GM12874 (cell line): Measurements from ENCODE around the gene SDK1.

ENCODE experiments used
- TF ChIP-seq, protein P1 (sequence below): IDR thresholded peaks from 2 replicates; pipeline ENCODE4 v1.5.1; 2011; ENCODE audit warnings: low read depth, mild to moderate bottlenecking, control low read depth, low read length, moderate library complexity; ENCODE audit not compliant: insufficient read depth

The SDK1 gene

DNA sequence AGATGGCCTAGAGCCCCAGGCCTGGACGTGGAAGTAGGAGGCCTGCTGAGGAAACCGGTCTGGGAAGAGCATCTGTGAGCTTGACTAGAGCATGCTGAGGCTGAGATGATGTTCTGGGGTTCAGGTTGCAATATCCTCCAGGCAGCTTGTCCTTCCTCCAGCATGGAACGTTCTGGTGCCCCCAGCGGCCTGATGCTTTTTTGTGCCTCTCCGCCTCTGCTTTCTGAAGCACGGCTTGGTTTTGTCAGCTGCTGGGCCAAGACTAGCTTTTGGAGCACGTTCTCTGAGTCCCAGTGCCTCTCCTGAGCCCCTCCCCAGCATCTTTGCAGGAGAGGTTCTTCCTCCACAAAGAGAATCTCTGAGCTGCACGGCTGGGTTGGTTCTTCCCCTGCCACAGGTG is 699.1 kb downstream of the SDK1 start:
- TF ChIP-seq, protein P1, sequence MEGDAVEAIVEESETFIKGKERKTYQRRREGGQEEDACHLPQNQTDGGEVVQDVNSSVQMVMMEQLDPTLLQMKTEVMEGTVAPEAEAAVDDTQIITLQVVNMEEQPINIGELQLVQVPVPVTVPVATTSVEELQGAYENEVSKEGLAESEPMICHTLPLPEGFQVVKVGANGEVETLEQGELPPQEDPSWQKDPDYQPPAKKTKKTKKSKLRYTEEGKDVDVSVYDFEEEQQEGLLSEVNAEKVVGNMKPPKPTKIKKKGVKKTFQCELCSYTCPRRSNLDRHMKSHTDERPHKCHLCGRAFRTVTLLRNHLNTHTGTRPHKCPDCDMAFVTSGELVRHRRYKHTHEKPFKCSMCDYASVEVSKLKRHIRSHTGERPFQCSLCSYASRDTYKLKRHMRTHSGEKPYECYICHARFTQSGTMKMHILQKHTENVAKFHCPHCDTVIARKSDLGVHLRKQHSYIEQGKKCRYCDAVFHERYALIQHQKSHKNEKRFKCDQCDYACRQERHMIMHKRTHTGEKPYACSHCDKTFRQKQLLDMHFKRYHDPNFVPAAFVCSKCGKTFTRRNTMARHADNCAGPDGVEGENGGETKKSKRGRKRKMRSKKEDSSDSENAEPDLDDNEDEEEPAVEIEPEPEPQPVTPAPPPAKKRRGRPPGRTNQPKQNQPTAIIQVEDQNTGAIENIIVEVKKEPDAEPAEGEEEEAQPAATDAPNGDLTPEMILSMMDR = no peak

DNA sequence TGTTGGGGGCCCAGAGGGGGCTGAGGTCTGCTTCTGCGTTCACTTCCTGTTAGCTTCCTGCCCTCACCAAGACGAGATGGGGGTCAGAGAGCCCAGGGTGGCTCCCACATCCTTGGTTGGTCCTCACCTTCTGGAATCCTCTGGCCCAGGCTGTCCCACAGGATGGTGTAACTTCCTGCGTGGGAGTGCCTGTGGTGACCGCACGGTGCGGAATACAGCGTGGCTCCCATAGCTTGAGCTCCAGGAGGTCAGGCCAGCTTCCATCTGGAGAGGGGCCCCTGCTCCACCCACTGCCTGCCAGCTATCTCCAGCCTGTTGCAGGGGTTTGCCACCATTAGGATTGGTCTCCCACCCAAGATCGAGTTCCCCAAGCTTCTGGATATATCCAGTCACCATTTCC is 699.9 kb downstream of the SDK1 start:
- TF ChIP-seq, protein P1 = no peak

- TF ChIP-seq, protein P1 = no peak
These were observed 700.7 kb downstream of the SDK1 start for GRCh38 chr7:4001742-4002141.

GRCh38 chr7:4003503-4003902 is 702.5 kb downstream of the SDK1 start:
- TF ChIP-seq, protein P1 = no peak

DNA sequence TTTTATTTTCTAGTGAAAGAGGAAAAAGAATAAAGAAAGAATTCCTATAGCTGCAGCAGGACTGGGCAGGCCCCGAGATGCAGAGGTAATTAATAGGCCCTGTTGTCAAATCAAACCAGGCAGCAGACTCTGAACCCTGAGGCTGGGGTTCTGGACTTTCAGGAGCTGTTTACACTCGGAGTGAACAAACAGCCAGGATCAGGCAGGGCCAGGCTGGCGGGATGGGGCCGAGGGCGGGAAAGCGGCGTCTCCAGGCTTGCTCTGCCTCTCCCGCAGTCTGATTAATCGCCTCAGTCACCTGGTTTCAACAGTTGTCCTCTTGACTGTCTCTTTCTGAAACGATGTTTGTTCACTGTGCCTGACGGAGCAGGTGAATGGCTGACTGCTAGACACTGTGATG is 705.6 kb downstream of the SDK1 start:
- TF ChIP-seq, protein P1 = no peak

GRCh38 chr7:4009211-4010060 is 708.4 kb downstream of the SDK1 start:
- TF ChIP-seq, protein P1 = no peak

GRCh38 chr7:4010061-4010605 is 709.1 kb downstream of the SDK1 start:
- TF ChIP-seq, protein P1 = no peak
